ENCODE results near the gene TMEM272.
"Not testable (repeated sequence)": the region's sequence is repeated elsewhere in the genome, so short reads cannot be mapped to it uniquely, and the experiment has no call there.

TMEM272 gene

GRCh38 chr13:51825681-51826254 lies 19.2 kb downstream of the TMEM272 start:
- H3K4me3 ChIP-seq (ENCODE audit: low read length): no peak overlapping the region
- no peak for DNase-seq (ENCODE audit: low read depth)
- no peak for TF ChIP-seq CTCF (conservative IDR thresholded peaks at IDR 0.05; ENCODE audit: low read length)

- peak; percentile 34 for DNase-seq (ENCODE audit: low read depth)
- H3K4me3 ChIP-seq (ENCODE audit: low read length): no peak overlapping the region
- no peak for TF ChIP-seq CTCF (conservative IDR thresholded peaks at IDR 0.05; ENCODE audit: low read length)
Measured at GRCh38 chr13:51825165-51825592, 19.8 kb downstream of the TMEM272 start.

- not testable (repeated sequence) for H3K4me3 ChIP-seq (ENCODE audit: low read length); DNase-seq (ENCODE audit: low read depth)
Measured at GRCh38 chr13:51824712-51825111, 20.3 kb downstream of the TMEM272 start.

GRCh38 chr13:51823863-51824262 lies 21.1 kb downstream of the TMEM272 start:
- no peak for TF ChIP-seq CTCF (conservative IDR thresholded peaks at IDR 0.05; ENCODE audit: low read length)
- H3K4me3 ChIP-seq (ENCODE audit: low read length): no peak overlapping the region
- no peak for DNase-seq (ENCODE audit: low read depth)

GRCh38 chr13:51823359-51823758 lies 21.6 kb downstream of the TMEM272 start:
- no peak for TF ChIP-seq CTCF (conservative IDR thresholded peaks at IDR 0.05; ENCODE audit: low read length)
- H3K4me3 ChIP-seq (ENCODE audit: low read length): no peak overlapping the region
- DNase-seq (ENCODE audit: low read depth): no peak

- H3K4me3 ChIP-seq (ENCODE audit: low read length): no peak overlapping the region
- DNase-seq (ENCODE audit: low read depth): no peak
- no peak for TF ChIP-seq CTCF (conservative IDR thresholded peaks at IDR 0.05; ENCODE audit: low read length)
Measured at GRCh38 chr13:51822106-51822815, 22.7 kb downstream of the TMEM272 start.

GRCh38 chr13:51821606-51822005 lies 23.4 kb downstream of the TMEM272 start:
- TF ChIP-seq CTCF (conservative IDR thresholded peaks at IDR 0.05; ENCODE audit: low read length): no peak
- H3K4me3 ChIP-seq (ENCODE audit: low read length): no peak overlapping the region
- no peak for DNase-seq (ENCODE audit: low read depth)
